Esophagus squamous epithelium (tissue), 5 donors: ENCODE measurements around the gene ZNF644. TPM values are rescaled to one million over a fixed set of nuclear protein-coding genes. Genes with fewer than 3 reads are reported as not detected.

Experiments
- DNase-seq: peaks from one replicate; lab custom pipeline; 2025; lab: John Stamatoyannopoulos, UW
- H3K27ac ChIP-seq, 4 donors: fragments of 200-600 bp; sonication (generic); one replicate each; pipeline ENCODE4 v1.5.1; 2016 to 2019; ENCODE audit warnings: mild to moderate bottlenecking in 1 of 4
- H3K27me3 ChIP-seq, 4 donors: fragments of 200-600 bp; sonication (generic); 1 replicate in 3 of 4; 2 replicates in 1 of 4; pipeline versions ENCODE4 v1.5.1 to v1.6.0; 2017 to 2021; ENCODE audit warnings: antibody characterized with exemption in 1 of 4
- H3K36me3 ChIP-seq, 3 donors: fragments of 200-600 bp; sonication (generic); one replicate each; pipeline ENCODE4 v1.5.1; 2016 to 2019
- H3K4me1 ChIP-seq, 3 donors: fragments of 200-600 bp; sonication (generic); one replicate each; pipeline ENCODE4 v1.5.1; 2017 to 2019
- H3K4me3 ChIP-seq, 4 donors: fragments of 200-600 bp; sonication (generic); 1 replicate in 3 of 4; 2 replicates in 1 of 4; pipeline ENCODE4 v1.5.1; 2016 to 2019; ENCODE audit warnings: mild to moderate bottlenecking in 2 of 4, moderate library complexity in 1 of 4
- H3K9me3 ChIP-seq, 3 donors: fragments of 200-600 bp; sonication (generic); one replicate each; pipeline ENCODE4 v1.5.1; 2016 to 2019
- POLR2A ChIP-seq, 4 donors: fragments of 450-650 bp; IDR thresholded peaks; one replicate each; pipeline ENCODE4 v1.6.1; 2017; ENCODE audit warnings: antibody characterized with exemption in 4 of 4, mild to moderate bottlenecking in 4 of 4, moderate library complexity in 3 of 4
- WGBS, 2 donors: methylation state at CpG; one replicate each; pipeline ENCODE4 v1.1.5; 2018; 5-methylcytosine and 5-hydroxymethylcytosine counted together
- intact Hi-C: fragments of 100-400 bp; cut with DNase I; formaldehyde crosslinking; loops from one replicate; pipeline ENCODE4 v1.15.0; 2022
- total RNA-seq, 4 donors: library from RNA; depleted of rRNA; stranded (reverse); fragments of >200 nt; gene quantifications; one replicate each; pipeline ENCODE4 v1.1.0, GENCODE V29; 2016
- TF ChIP-seq, protein P1 (sequence below), 6 experiments: fragments of 450-650 bp in 4 of 6; fragments of 200-600 bp in 2 of 6; sonication (generic) in 2 of 6; IDR thresholded peaks; one replicate each; pipeline ENCODE4 v1.5.1; 2016 to 2019; ENCODE audit warnings: antibody characterized with exemption in 6 of 6, mild to moderate bottlenecking in 4 of 6, moderate library complexity in 4 of 6
- donor health status: DM: yes; HTN: yes; CAD: no.

ZNF644 gene
- total RNA-seq, 4 donors from 2014 or later, result 19.6 to 51.3 (median 31.5) TPM

- Histone ChIP-seq H3K4me1 (no peaks in the 10 kb centered on the region), H3K9me3 (no peaks in the 10 kb centered on the region), H3K36me3 (no peaks in the 10 kb centered on the region), H3K27ac (no peak overlapping the region), H3K4me3 (no peak overlapping the region), H3K27me3 (peaks cover 0 to 28% (median 0%) of the 10 kb centered on the region in 4 donors)
- no peak for TF ChIP-seq POLR2A (IDR thresholded peaks at IDR 0.05)
- TF ChIP-seq, protein P1, sequence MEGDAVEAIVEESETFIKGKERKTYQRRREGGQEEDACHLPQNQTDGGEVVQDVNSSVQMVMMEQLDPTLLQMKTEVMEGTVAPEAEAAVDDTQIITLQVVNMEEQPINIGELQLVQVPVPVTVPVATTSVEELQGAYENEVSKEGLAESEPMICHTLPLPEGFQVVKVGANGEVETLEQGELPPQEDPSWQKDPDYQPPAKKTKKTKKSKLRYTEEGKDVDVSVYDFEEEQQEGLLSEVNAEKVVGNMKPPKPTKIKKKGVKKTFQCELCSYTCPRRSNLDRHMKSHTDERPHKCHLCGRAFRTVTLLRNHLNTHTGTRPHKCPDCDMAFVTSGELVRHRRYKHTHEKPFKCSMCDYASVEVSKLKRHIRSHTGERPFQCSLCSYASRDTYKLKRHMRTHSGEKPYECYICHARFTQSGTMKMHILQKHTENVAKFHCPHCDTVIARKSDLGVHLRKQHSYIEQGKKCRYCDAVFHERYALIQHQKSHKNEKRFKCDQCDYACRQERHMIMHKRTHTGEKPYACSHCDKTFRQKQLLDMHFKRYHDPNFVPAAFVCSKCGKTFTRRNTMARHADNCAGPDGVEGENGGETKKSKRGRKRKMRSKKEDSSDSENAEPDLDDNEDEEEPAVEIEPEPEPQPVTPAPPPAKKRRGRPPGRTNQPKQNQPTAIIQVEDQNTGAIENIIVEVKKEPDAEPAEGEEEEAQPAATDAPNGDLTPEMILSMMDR (IDR thresholded peaks at IDR 0.05), result no peak
- DNase-seq, result no peak
- intact Hi-C loops, result no loop called here
Observed at GRCh38 chr1:91032349-91032748, 10.5 kb upstream of the ZNF644 start.

GRCh38 chr1:91031081-91031480 is 9.2 kb upstream of the ZNF644 start:
- TF ChIP-seq POLR2A (IDR thresholded peaks at IDR 0.05), result no peak
- TF ChIP-seq, protein P1 (IDR thresholded peaks at IDR 0.05), result no peak
- intact Hi-C loops, result no loop called here
- Histone ChIP-seq H3K4me3 (no peak overlapping the region), H3K27ac (no peak overlapping the region), H3K4me1 (no peaks in the 10 kb centered on the region), H3K9me3 (no peaks in the 10 kb centered on the region), H3K36me3 (no peaks in the 10 kb centered on the region), H3K27me3 (peaks cover 0 to 28% (median 0%) of the 10 kb centered on the region in 4 donors)
- 86 to 100% methylated on average over 1 of the region's 1 CpG for WGBS, 2 donors
- DNase-seq, result no peak

GRCh38 chr1:91026777-91027176 is 4.9 kb upstream of the ZNF644 start:
- TF ChIP-seq POLR2A (IDR thresholded peaks at IDR 0.05), result no peak
- TF ChIP-seq, protein P1 (IDR thresholded peaks at IDR 0.05), result peak in 2 of 6 experiments; percentile 5 to 19
- Histone ChIP-seq H3K4me1 (peaks cover 4 to 9% (median 5%) of the 10 kb centered on the region in 3 donors), H3K36me3 (no peaks in the 10 kb centered on the region), H3K27ac (no peak overlapping the region), H3K4me3 (no peak overlapping the region), H3K27me3 (peaks cover 0 to 21% (median 0%) of the 10 kb centered on the region in 4 donors), H3K9me3 (no peaks in the 10 kb centered on the region)
- intact Hi-C loops, result no loop called here
- no peak for DNase-seq
- 38 to 75% methylated on average over 1 of the region's 1 CpG for WGBS, 2 donors

DNA sequence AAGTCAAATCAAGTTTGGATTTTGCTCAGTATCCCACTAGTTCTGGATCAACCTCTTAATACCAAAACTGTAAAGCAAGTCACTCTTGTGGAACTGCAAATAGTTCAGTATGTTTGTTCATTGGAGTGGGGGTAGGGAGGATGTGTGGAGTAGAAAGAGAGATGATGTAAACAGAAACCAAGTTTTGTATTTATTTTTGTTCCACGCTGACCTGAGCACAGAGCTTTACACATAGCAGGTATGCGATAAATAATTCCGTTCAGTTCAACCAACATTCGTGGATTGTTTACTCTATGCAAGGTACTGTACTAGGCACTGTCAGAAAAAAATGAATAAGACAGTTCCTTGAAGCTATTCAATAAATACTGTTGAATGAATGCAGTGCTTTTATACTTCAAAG is 4.5 kb upstream of the ZNF644 start:
- DNase-seq, result no peak
- 33 to 40% methylated on average over 4 of the region's 4 CpGs for WGBS, 2 donors
- Histone ChIP-seq H3K36me3 (no peaks in the 10 kb centered on the region), H3K9me3 (no peaks in the 10 kb centered on the region), H3K4me3 (no peak overlapping the region), H3K4me1 (peaks cover 4 to 9% (median 5%) of the 10 kb centered on the region in 3 donors), H3K27me3 (peaks cover 0 to 17% (median 0%) of the 10 kb centered on the region in 4 donors), H3K27ac (no peak overlapping the region)
- TF ChIP-seq, protein P1 (IDR thresholded peaks at IDR 0.05), result no peak
- TF ChIP-seq POLR2A (IDR thresholded peaks at IDR 0.05), result no peak
- intact Hi-C loops, result no loop called here

DNA sequence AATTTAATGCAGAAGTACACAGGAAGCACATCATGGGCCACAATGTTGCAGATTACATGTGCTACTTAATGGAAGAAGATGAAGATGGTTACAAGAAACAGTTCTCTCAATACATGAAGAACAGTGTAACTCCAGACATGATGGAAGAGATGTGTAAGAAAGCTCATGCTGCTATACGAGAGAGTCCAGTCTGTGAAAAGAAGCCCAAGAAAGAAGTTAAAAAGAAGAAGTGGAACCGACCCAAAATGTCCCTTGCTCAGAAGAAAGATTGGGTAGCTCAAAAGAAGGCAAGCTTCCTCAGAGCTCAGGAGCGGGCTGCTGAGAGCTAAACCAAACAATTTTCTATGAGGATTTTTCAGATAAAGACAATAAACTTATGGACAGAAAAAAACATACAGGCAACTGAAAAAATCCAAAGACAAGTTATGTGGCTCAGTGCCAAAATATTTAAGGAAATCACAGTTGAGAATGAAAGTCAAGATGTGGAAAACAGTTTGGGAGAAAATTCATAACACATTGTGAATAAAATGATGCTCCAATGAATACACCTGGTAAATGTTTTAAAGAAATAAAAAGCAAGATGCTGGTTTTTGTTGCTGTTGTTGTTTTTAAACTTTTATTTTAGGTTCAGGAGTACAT is 2.8 kb upstream of the ZNF644 start:
- Histone ChIP-seq H3K27me3 (peaks cover 0 to 3% (median 0%) of the 10 kb centered on the region in 4 donors), H3K9me3 (no peaks in the 10 kb centered on the region), H3K4me1 (peaks cover 4 to 25% (median 6%) of the 10 kb centered on the region in 3 donors), H3K27ac (no peak overlapping the region), H3K4me3 (no peak overlapping the region), H3K36me3 (no peaks in the 10 kb centered on the region)
- intact Hi-C loops, result no loop called here
- TF ChIP-seq POLR2A (IDR thresholded peaks at IDR 0.05), result no peak
- TF ChIP-seq, protein P1 (IDR thresholded peaks at IDR 0.05), result no peak
- 59 to 73% methylated on average over 3 of the region's 3 CpGs for WGBS, 2 donors
- DNase-seq, result no peak
